PC-9 (cell line): ENCODE data around the gene FGF7. TPM values are rescaled to one million over a fixed set of nuclear protein-coding genes. Genes with fewer than 3 reads are reported as not detected.
"Not testable (repeated sequence)": the region's sequence is repeated elsewhere in the genome, so short reads cannot be mapped to it uniquely, and the experiment has no call there.

ENCODE experiments used
- BruUV-seq: library from RNA; stranded (reverse); fragments of 400-500 nt; replicated peaks from 2 replicates; lab custom pipeline; 2021; lab: Mats Ljungman, UMichigan
- CTCF ChIA-PET: fragments of 300-600 bp; sonication (Branson Sonifier 250); formaldehyde crosslinking; loops from one replicate; lab custom pipeline; 2022; ENCODE audit warnings: antibody characterized with exemption; lab: Charles Lee
- POLR2A ChIA-PET: fragments of 300-600 bp; sonication (Branson Sonifier 250); formaldehyde crosslinking; loops from one replicate; lab custom pipeline; 2022; ENCODE audit warnings: antibody characterized with exemption; ENCODE audit not compliant: unreplicated experiment; lab: Charles Lee
- DNase-seq, 2 experiments: peaks; one replicate each; pipeline versions ENCODE4 v3.0.0 to v3.0.0-alpha.2; 2015 to 2022; ENCODE audit warnings: mixed read lengths in 1 of 2
- H2AFZ ChIP-seq: fragments of 200-600 bp; sonication (generic); 2 replicates; pipeline ENCODE4 v1.8.1; 2017; ENCODE audit warnings: antibody characterized with exemption
- H3F3A ChIP-seq: fragments of 200-600 bp; sonication (generic); 2 replicates; pipeline ENCODE4 v1.8.1; 2017; ENCODE audit warnings: antibody characterized with exemption, mild to moderate bottlenecking, low read depth; ENCODE audit not compliant: insufficient read depth
- H3K27ac ChIP-seq: fragments of 200-600 bp; sonication (generic); 2 replicates; pipeline ENCODE4 v1.6.1; 2016; ENCODE audit warnings: mixed run types
- H3K27me3 ChIP-seq: fragments of 200-600 bp; sonication (generic); 2 replicates; pipeline ENCODE4 v1.6.1; 2016; ENCODE audit warnings: low read depth, mixed run types; ENCODE audit not compliant: insufficient read depth
- H3K36me3 ChIP-seq: fragments of 200-600 bp; sonication (generic); 2 replicates; pipeline ENCODE4 v1.6.1; 2016; ENCODE audit warnings: low read depth, mixed run types
- H3K4me1 ChIP-seq: fragments of 200-600 bp; sonication (generic); replicated peaks from 2 replicates; pipeline ENCODE4 v1.6.1; 2016; ENCODE audit warnings: mixed run types; ENCODE audit not compliant: insufficient read depth
- H3K4me2 ChIP-seq: fragments of 200-600 bp; sonication (generic); 2 replicates; pipeline ENCODE4 v1.6.1; 2017; ENCODE audit warnings: mixed run types
- H3K4me3 ChIP-seq: fragments of 200-600 bp; sonication (generic); 2 replicates; pipeline ENCODE4 v1.6.1; 2016; ENCODE audit warnings: mixed run types
- H3K79me2 ChIP-seq: fragments of 200-600 bp; sonication (generic); 2 replicates; pipeline ENCODE4 v1.6.1; 2017; ENCODE audit warnings: low read depth, mixed run types
- H3K9me2 ChIP-seq: fragments of 200-600 bp; sonication (generic); 2 replicates; pipeline ENCODE4 v1.8.1; 2017; ENCODE audit warnings: mild to moderate bottlenecking; ENCODE audit not compliant: insufficient read depth
- H3K9me3 ChIP-seq: fragments of 200-600 bp; sonication (generic); 2 replicates; pipeline ENCODE4 v1.8.1; 2016; ENCODE audit warnings: low read depth; ENCODE audit not compliant: insufficient read depth
- H4K20me1 ChIP-seq: fragments of 200-600 bp; sonication (generic); 2 replicates; pipeline ENCODE4 v1.8.1; 2017; ENCODE audit not compliant: insufficient read depth
- EZH2 ChIP-seq: fragments of 200-600 bp; sonication (generic); IDR thresholded peaks from 2 replicates; pipeline ENCODE4 v1.8.0; 2017; ENCODE audit warnings: antibody characterized with exemption, low read depth
- intact Hi-C: fragments of 100-400 bp; cut with micrococcal nuclease; formaldehyde crosslinking; loops from one replicate; pipeline ENCODE4 v1.10.0; 2022; ENCODE audit not compliant: unreplicated experiment
- total RNA-seq: library from RNA; stranded (reverse); gene quantifications from 2 replicates; pipeline ENCODE4 v1.2.3, GENCODE V29; 2021
- TF ChIP-seq, protein P1 (sequence below): fragments of 200-600 bp; sonication (generic); conservative IDR thresholded peaks from 2 replicates; pipeline ENCODE4 v1.6.1; 2017; ENCODE audit warnings: mixed run types, antibody characterized with exemption, mild to moderate bottlenecking, moderate library complexity

Gene FGF7
- total RNA-seq, 1 experiment from 2014 or later: not detected

DNA sequence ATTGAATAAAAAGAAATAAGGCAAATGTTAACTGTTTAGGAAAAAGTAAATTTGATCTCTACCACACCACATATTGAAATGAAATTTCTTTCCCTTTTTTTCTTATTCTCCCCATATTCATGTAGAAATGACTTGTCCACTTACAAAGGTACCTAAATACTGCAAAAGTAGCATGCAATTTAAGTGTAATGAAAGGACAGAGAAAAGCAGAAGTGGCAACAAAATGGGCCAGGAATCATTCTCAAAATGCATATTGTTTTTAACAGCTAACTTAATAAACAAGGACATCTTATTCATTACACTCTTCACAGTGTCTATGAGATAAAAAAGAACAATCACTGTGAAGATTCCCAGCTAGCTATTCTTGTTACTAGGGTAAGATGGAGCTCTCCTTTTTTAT is 40.6 kb upstream of the FGF7 start:
- no peaks in the 10 kb centered on the region for H4K20me1 ChIP-seq
- no peaks in the 10 kb centered on the region for H3K36me3 ChIP-seq
- no TSS peak for BruUV-seq
- no peak for DNase-seq
- ChIA-PET CTCF (no interaction called here), POLR2A (interaction anchor here (0.6 kb wide), 1 partner anchor 80 kb away, joined by 4 read pairs; no protein-coding TSS in a partner anchor)
- TF ChIP-seq, protein P1, sequence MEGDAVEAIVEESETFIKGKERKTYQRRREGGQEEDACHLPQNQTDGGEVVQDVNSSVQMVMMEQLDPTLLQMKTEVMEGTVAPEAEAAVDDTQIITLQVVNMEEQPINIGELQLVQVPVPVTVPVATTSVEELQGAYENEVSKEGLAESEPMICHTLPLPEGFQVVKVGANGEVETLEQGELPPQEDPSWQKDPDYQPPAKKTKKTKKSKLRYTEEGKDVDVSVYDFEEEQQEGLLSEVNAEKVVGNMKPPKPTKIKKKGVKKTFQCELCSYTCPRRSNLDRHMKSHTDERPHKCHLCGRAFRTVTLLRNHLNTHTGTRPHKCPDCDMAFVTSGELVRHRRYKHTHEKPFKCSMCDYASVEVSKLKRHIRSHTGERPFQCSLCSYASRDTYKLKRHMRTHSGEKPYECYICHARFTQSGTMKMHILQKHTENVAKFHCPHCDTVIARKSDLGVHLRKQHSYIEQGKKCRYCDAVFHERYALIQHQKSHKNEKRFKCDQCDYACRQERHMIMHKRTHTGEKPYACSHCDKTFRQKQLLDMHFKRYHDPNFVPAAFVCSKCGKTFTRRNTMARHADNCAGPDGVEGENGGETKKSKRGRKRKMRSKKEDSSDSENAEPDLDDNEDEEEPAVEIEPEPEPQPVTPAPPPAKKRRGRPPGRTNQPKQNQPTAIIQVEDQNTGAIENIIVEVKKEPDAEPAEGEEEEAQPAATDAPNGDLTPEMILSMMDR: no peak
- no peak for TF ChIP-seq EZH2
- no peak overlapping the region for H3K4me3 ChIP-seq
- H3K4me1 ChIP-seq: peaks cover 9% of the 10 kb centered on the region
- H3K27me3 ChIP-seq: no peaks in the 10 kb centered on the region
- no peak overlapping the region for H3K4me2 ChIP-seq
- no peaks in the 10 kb centered on the region for H3K9me2 ChIP-seq
- H3K9me3 ChIP-seq: no peaks in the 10 kb centered on the region
- intact Hi-C loops: no loop called here
- no peaks in the 10 kb centered on the region for H3K79me2 ChIP-seq
- no peaks in the 10 kb centered on the region; the same call in 1 of the 2 replicates for H3F3A ChIP-seq
- H2AFZ ChIP-seq: no peak overlapping the region
- H3K27ac ChIP-seq: no peak overlapping the region

DNA sequence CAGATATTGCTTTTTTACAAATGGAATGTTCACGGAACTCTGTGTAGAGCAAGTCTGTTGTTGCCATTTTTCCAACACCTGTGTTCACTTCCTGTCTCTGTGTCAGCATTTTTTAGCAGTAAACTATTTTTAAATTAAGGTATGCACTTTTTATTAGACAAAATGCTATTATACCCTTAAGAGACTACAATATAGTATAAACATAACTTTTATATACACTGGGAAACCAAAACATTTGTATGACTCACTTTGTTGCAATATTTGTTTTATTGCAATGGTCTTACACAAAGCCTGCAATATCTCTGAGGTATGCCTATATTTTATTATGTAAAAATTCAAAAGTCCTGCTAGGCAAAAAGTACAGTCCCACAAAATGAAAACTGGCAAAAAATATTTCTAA is 39.8 kb upstream of the FGF7 start:
- no peaks in the 10 kb centered on the region for H3K9me3 ChIP-seq
- H3K36me3 ChIP-seq: no peaks in the 10 kb centered on the region
- H3K4me1 ChIP-seq: peaks cover 9% of the 10 kb centered on the region
- H3K79me2 ChIP-seq: no peaks in the 10 kb centered on the region
- DNase-seq: peak in 1 of 2 experiments; percentile 51
- no peaks in the 10 kb centered on the region; the same call in 1 of the 2 replicates for H3F3A ChIP-seq
- CTCF ChIA-PET: no interaction called here
- TF ChIP-seq, protein P1: no peak
- TF ChIP-seq EZH2: no peak
- no peak overlapping the region for H3K4me3 ChIP-seq
- H3K27ac ChIP-seq: no peak overlapping the region
- H3K27me3 ChIP-seq: no peaks in the 10 kb centered on the region
- no TSS peak for BruUV-seq
- H3K4me2 ChIP-seq: peak overlapping the region; percentile 22; the same call in 1 of the 2 replicates
- H2AFZ ChIP-seq: no peak overlapping the region
- POLR2A ChIA-PET: no interaction called here
- no peaks in the 10 kb centered on the region for H4K20me1 ChIP-seq
- intact Hi-C loops: no loop called here
- no peaks in the 10 kb centered on the region for H3K9me2 ChIP-seq

DNA sequence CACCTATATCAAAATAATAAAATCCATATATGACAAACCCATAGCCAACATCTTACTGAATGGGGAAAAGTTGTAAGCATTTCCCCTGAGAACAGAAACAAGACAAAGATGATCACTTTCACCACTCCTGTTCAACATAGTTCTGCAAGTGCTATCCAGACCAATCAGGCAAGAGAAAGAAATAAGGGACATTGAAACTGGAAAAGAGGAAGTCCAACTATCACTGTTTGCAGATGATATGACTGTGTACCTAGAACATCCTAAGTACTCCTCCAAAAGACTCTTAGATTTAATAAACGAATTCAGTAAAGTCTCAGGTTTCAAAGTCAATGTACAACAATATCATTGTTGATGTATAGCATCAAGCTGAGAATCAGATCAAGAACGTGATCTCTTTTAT is 35.6 kb upstream of the FGF7 start:
- Histone ChIP-seq H2AFZ (no peak overlapping the region), H3K4me3 (no peak overlapping the region), H3F3A (no peaks in the 10 kb centered on the region; the same call in 1 of the 2 replicates), H3K4me1 (peaks cover 9% of the 10 kb centered on the region), H3K4me2 (no peak overlapping the region), H4K20me1 (no peaks in the 10 kb centered on the region), H3K36me3 (no peaks in the 10 kb centered on the region), H3K9me2 (no peaks in the 10 kb centered on the region), H3K27ac (no peak overlapping the region), H3K9me3 (no peaks in the 10 kb centered on the region), H3K79me2 (no peaks in the 10 kb centered on the region), H3K27me3 (no peaks in the 10 kb centered on the region)
- TF ChIP-seq, protein P1: no peak
- no peak for TF ChIP-seq EZH2
- DNase-seq: no peak
- ChIA-PET POLR2A (no interaction called here), CTCF (no interaction called here)
- no TSS peak for BruUV-seq
- intact Hi-C loops: no loop called here

DNA sequence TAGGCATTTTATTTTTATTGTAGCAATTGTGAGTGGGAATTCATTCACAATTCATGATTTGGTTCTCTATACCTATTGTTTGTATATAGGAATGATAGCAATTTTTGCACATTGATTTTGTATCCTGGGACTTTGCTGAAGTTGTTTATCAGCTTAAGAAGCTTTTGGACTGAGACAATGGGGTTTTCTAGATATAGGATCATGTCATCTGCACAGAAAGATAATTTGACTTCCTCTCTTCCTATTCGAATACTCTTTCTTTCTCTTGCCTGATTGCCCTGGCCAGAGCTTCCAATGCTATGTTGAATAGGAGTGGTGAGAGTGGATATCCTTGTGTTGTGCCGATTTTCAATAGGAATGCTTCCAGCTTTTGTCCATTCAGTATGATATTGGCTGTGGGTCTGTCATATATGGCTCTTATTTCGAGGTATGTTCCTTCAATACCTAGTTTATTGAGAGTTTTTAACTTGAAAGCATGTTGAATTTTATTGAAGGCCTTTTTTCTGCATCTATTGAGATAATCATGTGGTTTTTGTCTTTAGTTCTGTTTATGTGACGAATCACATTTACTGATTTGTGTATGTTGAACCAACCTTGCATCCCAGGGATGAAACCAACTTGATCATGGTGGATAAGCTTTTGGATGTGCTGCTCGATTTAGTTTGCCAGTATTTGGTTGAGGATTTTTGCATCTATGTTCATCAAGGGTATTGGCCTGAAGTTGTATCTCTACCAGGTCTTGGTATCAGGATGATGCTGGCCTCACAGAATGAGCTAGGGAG is 20.3 kb upstream of the FGF7 start:
- H3K9me2 ChIP-seq, H3F3A ChIP-seq, H3K79me2 ChIP-seq, DNase-seq, BruUV-seq, H3K9me3 ChIP-seq, H3K4me1 ChIP-seq, H3K4me3 ChIP-seq, POLR2A ChIA-PET, CTCF ChIA-PET, H3K4me2 ChIP-seq, H3K36me3 ChIP-seq, intact Hi-C loops, H4K20me1 ChIP-seq, H3K27ac ChIP-seq, H2AFZ ChIP-seq, H3K27me3 ChIP-seq: not testable (repeated sequence)
